HG03103 (cell line): ENCODE results near the gene AQP3.
"Not testable (repeated sequence)": the region's sequence is repeated elsewhere in the genome, so short reads cannot be mapped to it uniquely, and the experiment has no call there.

Source experiments
- ATAC-seq: cut with Tn5 transposase; IDR thresholded peaks from one replicate; pipeline ENCODE4 v1.9.1; 2021; ENCODE audit warnings: low read depth; ENCODE audit not compliant: unreplicated experiment

The AQP3 gene

GRCh38 chr9:33424043-33424442 is 23.4 kb downstream of the AQP3 start:
- not testable (repeated sequence) for ATAC-seq

GRCh38 chr9:33419708-33420303 is 27.6 kb downstream of the AQP3 start:
- ATAC-seq = no peak

GRCh38 chr9:33418090-33418489 is 29.3 kb downstream of the AQP3 start:
- ATAC-seq = no peak

- ATAC-seq = no peak
Measured at GRCh38 chr9:33416996-33417395, 30.4 kb downstream of the AQP3 start.

GRCh38 chr9:33415501-33416038 is 31.8 kb downstream of the AQP3 start:
- ATAC-seq = no peak

GRCh38 chr9:33414889-33415500 is 32.4 kb downstream of the AQP3 start:
- ATAC-seq = no peak

GRCh38 chr9:33414268-33414667 is 33.1 kb downstream of the AQP3 start:
- no peak for ATAC-seq

- no peak for ATAC-seq
Measured at GRCh38 chr9:33408087-33408486, 39.3 kb downstream of the AQP3 start.

GRCh38 chr9:33407061-33407460 is 40.3 kb downstream of the AQP3 start:
- ATAC-seq = no peak

GRCh38 chr9:33404788-33405362 is 42.5 kb downstream of the AQP3 start:
- no peak for ATAC-seq

- ATAC-seq = no peak
Measured at GRCh38 chr9:33403941-33404787, 43.2 kb downstream of the AQP3 start.

GRCh38 chr9:33402371-33402770 is 45.0 kb downstream of the AQP3 start, which contains the start of gene AQP7:
AQP7 (minus strand) TSS chr9:33402568; CDS start chr9:33401262, 1,306 bp downstream.
- not testable (repeated sequence) for ATAC-seq

- not testable (repeated sequence) for ATAC-seq
Measured at GRCh38 chr9:33401809-33402208, 45.6 kb downstream of the AQP3 start.

- not testable (repeated sequence) for ATAC-seq
Measured at GRCh38 chr9:33399047-33399446, 48.3 kb downstream of the AQP3 start.

- not testable (repeated sequence) for ATAC-seq
Measured at GRCh38 chr9:33397801-33398200, 49.6 kb downstream of the AQP3 start.

GRCh38 chr9:33395159-33395879 is 52.1 kb downstream of the AQP3 start:
- not testable (repeated sequence) for ATAC-seq

- not testable (repeated sequence) for ATAC-seq
Measured at GRCh38 chr9:33393986-33394385, 53.4 kb downstream of the AQP3 start.

GRCh38 chr9:33393581-33393980 is 53.8 kb downstream of the AQP3 start:
- no peak for ATAC-seq

- not testable (repeated sequence) for ATAC-seq
Measured at GRCh38 chr9:33392591-33393021, 54.8 kb downstream of the AQP3 start.
